ENCODE data around the gene TRIM27. TPM values are rescaled to one million over a fixed set of nuclear protein-coding genes. Genes with fewer than 3 reads are reported as not detected.
A peak's percentile ranks its signal among the peaks of the same experiment; 100 is the strongest.

The TRIM27 gene
- total and polyA plus RNA-seq, 10 donors: 45.2 to 92.0 (median 64.3) TPM

DNA sequence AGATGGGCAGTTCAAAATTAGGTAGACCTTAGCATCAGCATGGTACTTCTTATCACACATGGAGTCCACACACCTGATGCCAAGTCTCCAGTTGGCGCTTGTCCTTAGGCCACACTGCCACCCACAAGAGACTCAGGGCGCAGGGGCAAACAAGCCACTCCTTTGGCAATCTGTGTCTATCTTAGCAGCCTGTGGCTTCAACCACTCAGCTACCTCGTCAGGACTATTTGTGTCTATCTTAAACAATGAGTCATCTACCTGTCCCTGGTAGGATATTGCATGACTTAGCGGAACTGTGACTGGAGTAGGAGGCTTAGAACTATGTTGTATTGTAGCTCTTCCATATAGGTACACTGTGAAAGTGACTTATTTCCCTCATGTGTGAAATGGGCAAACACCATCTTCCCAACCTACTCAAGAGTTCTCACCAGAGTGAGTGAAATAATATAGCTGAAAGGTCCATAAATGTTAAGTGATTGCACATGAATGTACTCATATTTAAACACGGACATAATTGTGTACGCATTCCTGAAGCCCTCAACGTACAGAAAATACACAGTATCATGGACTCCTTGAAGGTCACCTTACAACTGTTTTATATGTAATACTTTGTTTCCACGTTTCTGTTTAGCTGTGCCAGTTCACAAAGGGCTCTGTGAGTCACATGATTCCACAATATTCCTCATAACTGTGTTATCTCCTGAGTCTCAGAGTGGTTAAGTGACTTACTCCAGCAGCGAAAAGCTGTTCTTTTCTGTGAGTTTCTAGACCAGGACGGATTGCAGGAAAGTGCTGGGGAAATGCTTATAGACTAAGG is 1.6 kb downstream of the TRIM27 start:
- Histone ChIP-seq H3K4me1 (peaks cover 26 to 68% (median 57%) of the 10 kb centered on the region in 6 donors), H3K27me3 (replicated peaks in 1 of 7) (no peaks in the 10 kb centered on the region), H3K36me3 (peaks cover 3 to 50% (median 46%) of the 10 kb centered on the region in 6 donors), H3K9me3 (no peaks in the 10 kb centered on the region), H3K4me3 (peak overlapping the region; percentile 82 to 98 (median 90)), H3K27ac (peak overlapping the region; percentile 93 to 100 (median 99))
- TF ChIP-seq POLR2AphosphoS5 (IDR thresholded peaks at IDR 0.05) (no peak), POLR2A (IDR thresholded peaks at IDR 0.05) (no peak)
- TF ChIP-seq, protein P1, sequence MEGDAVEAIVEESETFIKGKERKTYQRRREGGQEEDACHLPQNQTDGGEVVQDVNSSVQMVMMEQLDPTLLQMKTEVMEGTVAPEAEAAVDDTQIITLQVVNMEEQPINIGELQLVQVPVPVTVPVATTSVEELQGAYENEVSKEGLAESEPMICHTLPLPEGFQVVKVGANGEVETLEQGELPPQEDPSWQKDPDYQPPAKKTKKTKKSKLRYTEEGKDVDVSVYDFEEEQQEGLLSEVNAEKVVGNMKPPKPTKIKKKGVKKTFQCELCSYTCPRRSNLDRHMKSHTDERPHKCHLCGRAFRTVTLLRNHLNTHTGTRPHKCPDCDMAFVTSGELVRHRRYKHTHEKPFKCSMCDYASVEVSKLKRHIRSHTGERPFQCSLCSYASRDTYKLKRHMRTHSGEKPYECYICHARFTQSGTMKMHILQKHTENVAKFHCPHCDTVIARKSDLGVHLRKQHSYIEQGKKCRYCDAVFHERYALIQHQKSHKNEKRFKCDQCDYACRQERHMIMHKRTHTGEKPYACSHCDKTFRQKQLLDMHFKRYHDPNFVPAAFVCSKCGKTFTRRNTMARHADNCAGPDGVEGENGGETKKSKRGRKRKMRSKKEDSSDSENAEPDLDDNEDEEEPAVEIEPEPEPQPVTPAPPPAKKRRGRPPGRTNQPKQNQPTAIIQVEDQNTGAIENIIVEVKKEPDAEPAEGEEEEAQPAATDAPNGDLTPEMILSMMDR (IDR thresholded peaks at IDR 0.05 in 8 of 11, conservative IDR thresholded peaks at IDR 0.05 in 3 of 11): no peak
- 40 to 50% (median 48%) methylated on average over 10 of the region's 10 CpGs for WGBS, 5 donors
- no peak for DNase-seq
- intact Hi-C loops (cut with DNase I; ENCODE audit: low total_unique reads): no loop called here

- no peak for TF ChIP-seq POLR2AphosphoS5 (IDR thresholded peaks at IDR 0.05)
- no peak for TF ChIP-seq POLR2A (IDR thresholded peaks at IDR 0.05)
- TF ChIP-seq, protein P1 (IDR thresholded peaks at IDR 0.05 in 8 of 11, conservative IDR thresholded peaks at IDR 0.05 in 3 of 11): no peak
- Histone ChIP-seq H3K36me3 (peaks cover 3 to 69% (median 65%) of the 10 kb centered on the region in 6 donors), H3K4me1 (peaks cover 29 to 86% (median 64%) of the 10 kb centered on the region in 6 donors), H3K27ac (peak overlapping the region in 3 of 8 donors; percentile 80 to 100 (median 81)), H3K27me3 (replicated peaks in 1 of 7) (no peaks in the 10 kb centered on the region), H3K4me3 (no peak overlapping the region), H3K9me3 (no peaks in the 10 kb centered on the region)
- 95 to 100% (median 100%) methylated on average over 1 of the region's 1 CpG for WGBS, 5 donors
- intact Hi-C loops (cut with DNase I; ENCODE audit: low total_unique reads): no loop called here
- DNase-seq: no peak
Observed at GRCh38 chr6:28920281-28920680, 3.5 kb downstream of the TRIM27 start.

- Histone ChIP-seq H3K4me1 (peaks cover 4 to 54% (median 25%) of the 10 kb centered on the region in 6 donors), H3K9me3 (no peaks in the 10 kb centered on the region), H3K27me3 (replicated peaks in 1 of 7) (no peaks in the 10 kb centered on the region), H3K27ac (no peak overlapping the region), H3K36me3 (peaks cover 1 to 100% (median 96%) of the 10 kb centered on the region in 6 donors), H3K4me3 (no peak overlapping the region)
- intact Hi-C loops (cut with DNase I; ENCODE audit: low total_unique reads): no loop called here
- no peak for DNase-seq
- WGBS, 5 donors: 93 to 99% (median 97%) methylated on average over 2 of the region's 2 CpGs
- TF ChIP-seq, protein P1 (IDR thresholded peaks at IDR 0.05 in 8 of 11, conservative IDR thresholded peaks at IDR 0.05 in 3 of 11): no peak
- TF ChIP-seq POLR2A (IDR thresholded peaks at IDR 0.05) (no peak), POLR2AphosphoS5 (IDR thresholded peaks at IDR 0.05) (no peak)
Observed at GRCh38 chr6:28914941-28915340, 8.8 kb downstream of the TRIM27 start.
